Measurements from ENCODE around the gene APEH.

The APEH gene

DNA sequence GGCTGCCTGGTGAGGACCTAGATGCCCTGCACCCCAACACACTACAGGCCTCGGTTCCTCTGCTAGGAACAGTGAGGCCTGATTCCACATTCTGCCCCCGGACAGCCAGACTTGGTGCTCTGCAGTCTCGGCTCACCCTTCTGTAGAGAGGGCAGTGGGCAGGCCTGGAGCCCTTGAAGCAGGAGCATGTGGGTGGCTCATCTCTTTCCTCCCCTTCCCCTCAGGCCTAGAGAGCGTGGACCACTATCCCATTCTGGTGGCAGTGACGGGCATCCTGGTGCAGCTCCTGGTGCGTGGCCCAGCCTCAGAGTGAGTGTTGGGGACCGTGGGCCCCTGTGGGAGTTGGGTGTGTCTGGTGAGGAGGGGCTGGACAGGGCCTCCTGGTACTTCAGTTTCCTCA is 42.0 kb downstream of the APEH start:
- Histone ChIP-seq H3K9ac (ENCODE audit: low read length) (no peak overlapping the region), H3K4ac (ENCODE audit: low read depth, low read length) (no peak overlapping the region), H3K4me2 (ENCODE audit: low read length) (no peak overlapping the region), H3K9me3 (ENCODE audit: insufficient read depth, low read depth, low read length) (peaks cover 7% of the 10 kb centered on the region), H2BK12ac (ENCODE audit: low read length) (no peak overlapping the region), H3K23ac (ENCODE audit: low read length) (no peak overlapping the region), H3K4me3 (ENCODE audit: low read depth, low read length) (no peak overlapping the region), H3K18ac (ENCODE audit: low read length) (no peak overlapping the region), H2AK5ac (ENCODE audit: low read length) (no peak overlapping the region), H4K91ac (ENCODE audit: low read depth, low read length) (no peak overlapping the region), H3K79me2 (ENCODE audit: control insufficient read depth, insufficient read depth, low read length, poor library complexity) (no peaks in the 10 kb centered on the region), H4K12ac (ENCODE audit: low read depth, low read length) (no peak overlapping the region), H3K27ac (ENCODE audit: low read depth, low read length) (no peak overlapping the region), H2BK5ac (ENCODE audit: low read depth, low read length, poor library complexity) (no peak overlapping the region), H3K4me1 (ENCODE audit: control insufficient read depth in 1 of 2, insufficient read depth in 2 of 2, low read length in 2 of 2) (peaks cover 5 to 11% of the 10 kb centered on the region in 2 experiments), H3K36me3 (ENCODE audit: control insufficient read depth in 1 of 2, insufficient read depth in 2 of 2, low read length in 2 of 2) (peaks cover 18 to 30% of the 10 kb centered on the region in 2 experiments), H3K27me3 (ENCODE audit: insufficient read depth, low read length) (no peaks in the 10 kb centered on the region), H2BK120ac (ENCODE audit: insufficient read depth, low read length, poor library complexity) (no peak overlapping the region), H3K79me1 (ENCODE audit: low read length) (no peaks in the 10 kb centered on the region), H3K14ac (ENCODE audit: low read length) (no peak overlapping the region), H2AFZ (ENCODE audit: insufficient read depth, low read length, poor library complexity) (no peak overlapping the region), H4K8ac (ENCODE audit: low read depth, low read length) (no peak overlapping the region)
- WGBS (ENCODE audit: extremely low coverage, insufficient coverage, insufficient read length) = no CpG with 5 or more reads among the region's 7 CpGs
- no peak for DNase-seq

DNA sequence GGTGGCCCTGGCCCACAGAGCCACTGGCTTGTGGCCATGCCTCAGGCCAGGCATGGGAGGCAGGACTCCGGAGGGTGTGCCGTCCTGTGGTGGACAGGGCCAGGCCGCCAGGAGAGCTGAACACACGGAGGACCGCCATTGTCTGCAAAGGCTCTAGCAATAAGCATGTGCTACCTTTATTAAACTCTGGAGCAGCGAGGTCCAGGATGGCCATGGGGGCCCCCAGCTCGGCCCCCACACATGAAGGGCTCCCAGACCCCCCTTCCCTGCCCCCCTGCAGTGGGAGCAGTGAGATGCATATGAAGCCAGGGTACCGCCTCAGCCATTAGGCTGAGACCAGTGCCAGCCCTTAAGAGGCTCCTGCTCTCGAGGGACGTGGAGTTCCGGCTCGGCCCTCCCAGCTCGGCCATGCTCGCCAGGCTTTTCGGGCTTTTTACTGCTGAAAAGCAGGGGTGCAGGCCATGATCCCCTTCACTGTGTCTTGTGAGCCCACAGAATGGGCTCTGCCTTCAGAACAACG is 42.6 kb downstream of the APEH start:
- Histone ChIP-seq H3K23ac (ENCODE audit: low read length) (no peak overlapping the region), H3K4me3 (ENCODE audit: low read depth, low read length) (no peak overlapping the region), H3K18ac (ENCODE audit: low read length) (no peak overlapping the region), H2BK12ac (ENCODE audit: low read length) (no peak overlapping the region), H3K4me1 (ENCODE audit: control insufficient read depth in 1 of 2, insufficient read depth in 2 of 2, low read length in 2 of 2) (peaks cover 5 to 11% of the 10 kb centered on the region in 2 experiments), H3K9me3 (ENCODE audit: insufficient read depth, low read depth, low read length) (peaks cover 7% of the 10 kb centered on the region), H3K4me2 (ENCODE audit: low read length) (no peak overlapping the region), H3K14ac (ENCODE audit: low read length) (no peak overlapping the region), H3K4ac (ENCODE audit: low read depth, low read length) (no peak overlapping the region), H3K9ac (ENCODE audit: low read length) (no peak overlapping the region), H2BK120ac (ENCODE audit: insufficient read depth, low read length, poor library complexity) (no peak overlapping the region), H2AK5ac (ENCODE audit: low read length) (no peak overlapping the region), H3K27me3 (ENCODE audit: insufficient read depth, low read length) (no peaks in the 10 kb centered on the region), H3K36me3 (ENCODE audit: control insufficient read depth in 1 of 2, insufficient read depth in 2 of 2, low read length in 2 of 2) (peaks cover 24 to 36% of the 10 kb centered on the region in 2 experiments), H3K79me2 (ENCODE audit: control insufficient read depth, insufficient read depth, low read length, poor library complexity) (no peaks in the 10 kb centered on the region), H3K27ac (ENCODE audit: low read depth, low read length) (no peak overlapping the region), H2AFZ (ENCODE audit: insufficient read depth, low read length, poor library complexity) (no peak overlapping the region), H3K79me1 (ENCODE audit: low read length) (no peaks in the 10 kb centered on the region), H4K12ac (ENCODE audit: low read depth, low read length) (no peak overlapping the region), H2BK5ac (ENCODE audit: low read depth, low read length, poor library complexity) (no peak overlapping the region), H4K8ac (ENCODE audit: low read depth, low read length) (no peak overlapping the region), H4K91ac (ENCODE audit: low read depth, low read length) (no peak overlapping the region)
- no peak for DNase-seq
- WGBS (ENCODE audit: extremely low coverage, insufficient coverage, insufficient read length) = no CpG with 5 or more reads among the region's 16 CpGs

DNA sequence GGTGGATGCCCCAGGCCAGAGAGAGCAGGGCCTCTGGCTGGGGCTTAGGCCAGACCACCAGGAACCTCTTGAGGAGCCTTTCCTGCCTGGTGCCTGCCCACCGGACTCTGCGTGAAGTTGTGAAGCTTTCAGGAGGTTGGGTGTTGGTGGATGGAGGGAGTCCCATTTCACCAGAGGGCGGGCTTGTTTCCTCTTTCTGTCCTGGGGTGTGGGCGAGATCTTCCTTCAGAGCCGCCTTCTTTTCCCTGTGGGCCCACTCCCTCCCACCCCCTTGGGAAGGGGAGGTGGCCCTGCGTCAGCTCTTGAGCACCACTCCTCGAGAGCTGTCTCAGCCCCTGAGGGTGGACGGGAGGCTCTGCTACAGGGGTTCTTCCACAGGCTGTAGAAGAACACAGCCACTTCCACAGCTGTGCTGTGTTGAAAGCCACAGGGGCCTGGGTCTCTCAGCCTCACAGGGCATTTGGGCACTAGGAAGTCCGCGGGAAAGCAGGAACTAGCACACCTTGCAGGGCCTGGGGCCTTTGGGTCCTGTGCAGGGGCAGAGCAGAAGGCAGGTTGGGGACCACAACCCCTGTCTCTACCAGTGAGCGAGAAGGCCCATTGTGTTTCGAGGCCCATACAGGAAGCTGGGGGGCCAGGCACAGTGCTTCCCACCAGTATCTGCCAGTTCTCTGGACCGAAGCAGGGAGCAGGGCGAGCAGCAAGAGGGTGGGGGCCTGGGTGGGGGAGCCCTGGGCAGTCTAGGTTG is 43.2 kb downstream of the APEH start:
- no CpG with 5 or more reads among the region's 14 CpGs for whole genome bisulfite sequencing (ENCODE audit: extremely low coverage, insufficient coverage, insufficient read length)
- H3K4me2 ChIP-seq (ENCODE audit: low read length) = no peak overlapping the region
- no peak overlapping the region for H3K18ac ChIP-seq (ENCODE audit: low read length)
- no peak overlapping the region for H3K4ac ChIP-seq (ENCODE audit: low read depth, low read length)
- H2BK5ac ChIP-seq (ENCODE audit: low read depth, low read length, poor library complexity) = no peak overlapping the region
- H3K9ac ChIP-seq (ENCODE audit: low read length) = no peak overlapping the region
- no peak overlapping the region for H4K12ac ChIP-seq (ENCODE audit: low read depth, low read length)
- H3K14ac ChIP-seq (ENCODE audit: low read length) = no peak overlapping the region
- peaks cover 30 to 42% of the 10 kb centered on the region in 2 experiments for H3K36me3 ChIP-seq (ENCODE audit: control insufficient read depth in 1 of 2, insufficient read depth in 2 of 2, low read length in 2 of 2)
- H3K4me1 ChIP-seq (ENCODE audit: control insufficient read depth in 1 of 2, insufficient read depth in 2 of 2, low read length in 2 of 2) = peaks cover 5 to 8% of the 10 kb centered on the region in 2 experiments
- no peak overlapping the region for H2BK120ac ChIP-seq (ENCODE audit: insufficient read depth, low read length, poor library complexity)
- H3K9me3 ChIP-seq (ENCODE audit: insufficient read depth, low read depth, low read length) = peaks cover 9% of the 10 kb centered on the region
- H3K23ac ChIP-seq (ENCODE audit: low read length) = no peak overlapping the region
- no peak overlapping the region for H4K91ac ChIP-seq (ENCODE audit: low read depth, low read length)
- no peaks in the 10 kb centered on the region for H3K79me2 ChIP-seq (ENCODE audit: control insufficient read depth, insufficient read depth, low read length, poor library complexity)
- H3K27me3 ChIP-seq (ENCODE audit: insufficient read depth, low read length) = no peaks in the 10 kb centered on the region
- no peak overlapping the region for H2AFZ ChIP-seq (ENCODE audit: insufficient read depth, low read length, poor library complexity)
- no peak overlapping the region for H2AK5ac ChIP-seq (ENCODE audit: low read length)
- no peak overlapping the region for H3K27ac ChIP-seq (ENCODE audit: low read depth, low read length)
- no peak overlapping the region for H4K8ac ChIP-seq (ENCODE audit: low read depth, low read length)
- H2BK12ac ChIP-seq (ENCODE audit: low read length) = no peak overlapping the region
- no peak overlapping the region for H3K4me3 ChIP-seq (ENCODE audit: low read depth, low read length)
- DNase-seq = no peak
- no peaks in the 10 kb centered on the region for H3K79me1 ChIP-seq (ENCODE audit: low read length)

DNA sequence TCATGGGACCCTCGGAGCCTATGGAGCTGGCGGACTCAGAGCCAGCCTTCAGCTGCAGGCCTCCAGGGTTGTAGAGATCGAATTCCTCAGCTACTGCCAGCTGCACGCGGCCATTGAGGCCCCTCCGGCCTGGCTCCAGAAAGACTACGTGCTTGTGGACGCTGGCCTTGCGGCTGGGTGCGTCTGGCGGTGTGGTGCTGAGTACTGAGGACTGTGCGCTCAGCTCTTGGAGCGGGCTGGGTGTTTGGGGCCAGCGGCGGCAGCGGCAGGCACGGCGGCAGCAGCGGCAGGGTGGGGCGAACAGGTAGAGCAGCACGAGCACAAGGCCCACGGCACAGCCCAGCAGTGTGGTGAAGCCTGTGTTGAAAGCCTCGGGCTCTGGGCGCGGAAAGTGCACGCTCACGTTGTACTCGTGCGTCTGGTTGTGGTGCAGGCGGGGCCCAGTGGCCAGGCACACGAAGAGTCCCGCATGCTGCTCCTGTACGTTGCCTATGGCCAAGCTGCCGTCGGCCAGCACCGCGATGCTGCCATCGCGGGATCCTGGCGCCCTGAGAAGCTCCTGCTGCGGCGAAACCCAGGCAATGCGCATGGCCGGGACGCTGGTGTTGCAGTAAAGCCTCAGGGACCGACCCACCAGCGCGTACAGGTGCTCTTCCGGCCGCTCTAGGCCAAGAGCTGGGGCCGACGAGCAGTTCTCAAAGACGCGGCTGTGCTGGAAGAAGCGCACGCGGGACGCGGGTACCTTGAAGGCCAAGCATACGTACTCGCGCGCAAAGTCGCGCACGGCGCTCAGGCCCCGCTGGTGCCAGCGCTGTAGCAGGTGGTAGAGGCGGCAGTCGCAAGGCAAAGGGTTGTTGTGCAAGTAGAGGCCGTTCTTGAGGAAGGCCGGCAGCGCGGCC is 44.1 kb downstream of the APEH start:
- no peak overlapping the region for H3K27ac ChIP-seq (ENCODE audit: low read depth, low read length)
- peaks cover 11 to 14% of the 10 kb centered on the region in 2 experiments for H3K4me1 ChIP-seq (ENCODE audit: control insufficient read depth in 1 of 2, insufficient read depth in 2 of 2, low read length in 2 of 2)
- DNase-seq = peak; percentile 42 to 61
- no peak overlapping the region for H3K14ac ChIP-seq (ENCODE audit: low read length)
- no peak overlapping the region for H4K91ac ChIP-seq (ENCODE audit: low read depth, low read length)
- H3K79me2 ChIP-seq (ENCODE audit: control insufficient read depth, insufficient read depth, low read length, poor library complexity) = peaks cover 2% of the 10 kb centered on the region
- H3K79me1 ChIP-seq (ENCODE audit: low read length) = peaks cover under 1% of the 10 kb centered on the region
- H3K9ac ChIP-seq (ENCODE audit: low read length) = no peak overlapping the region
- no peak overlapping the region for H3K18ac ChIP-seq (ENCODE audit: low read length)
- no peak overlapping the region for H2AK5ac ChIP-seq (ENCODE audit: low read length)
- no peak overlapping the region for H2AFZ ChIP-seq (ENCODE audit: insufficient read depth, low read length, poor library complexity)
- H2BK120ac ChIP-seq (ENCODE audit: insufficient read depth, low read length, poor library complexity) = no peak overlapping the region
- H4K12ac ChIP-seq (ENCODE audit: low read depth, low read length) = no peak overlapping the region
- H4K8ac ChIP-seq (ENCODE audit: low read depth, low read length) = no peak overlapping the region
- WGBS (ENCODE audit: extremely low coverage, insufficient coverage, insufficient read length) = no CpG with 5 or more reads among the region's 75 CpGs
- no peak overlapping the region for H3K4ac ChIP-seq (ENCODE audit: low read depth, low read length)
- no peaks in the 10 kb centered on the region for H3K27me3 ChIP-seq (ENCODE audit: insufficient read depth, low read length)
- H3K9me3 ChIP-seq (ENCODE audit: insufficient read depth, low read depth, low read length) = peaks cover 10% of the 10 kb centered on the region
- H3K36me3 ChIP-seq (ENCODE audit: control insufficient read depth in 1 of 2, insufficient read depth in 2 of 2, low read length in 2 of 2) = peaks cover 35 to 44% of the 10 kb centered on the region in 2 experiments
- H2BK5ac ChIP-seq (ENCODE audit: low read depth, low read length, poor library complexity) = no peak overlapping the region
- H3K4me2 ChIP-seq (ENCODE audit: low read length) = peak overlapping the region; percentile 85
- H3K4me3 ChIP-seq (ENCODE audit: low read depth, low read length) = peak overlapping the region; percentile 71
- no peak overlapping the region for H3K23ac ChIP-seq (ENCODE audit: low read length)
- H2BK12ac ChIP-seq (ENCODE audit: low read length) = no peak overlapping the region
